Measurements from ENCODE around the gene BEGAIN.

Gene BEGAIN

DNA sequence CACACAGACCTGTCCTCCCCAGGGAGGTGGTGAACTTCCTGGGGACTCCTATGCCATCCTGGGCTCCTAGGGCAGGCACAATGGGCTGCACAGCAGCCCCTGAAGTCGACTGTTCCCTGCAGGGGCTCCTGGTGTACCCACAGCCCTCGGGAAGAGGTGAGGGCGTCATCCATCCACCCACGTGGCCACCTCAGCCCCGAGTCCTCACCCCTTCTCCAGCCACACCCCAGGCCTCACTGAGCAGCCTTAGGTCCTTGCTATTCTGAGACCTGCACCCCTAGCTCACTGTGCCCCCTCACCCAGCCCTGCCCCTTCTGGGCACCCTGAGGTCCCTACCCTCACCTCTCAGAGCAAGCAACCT, 38.9 kb downstream of the BEGAIN start:
- no peak for DNase-seq

DNA sequence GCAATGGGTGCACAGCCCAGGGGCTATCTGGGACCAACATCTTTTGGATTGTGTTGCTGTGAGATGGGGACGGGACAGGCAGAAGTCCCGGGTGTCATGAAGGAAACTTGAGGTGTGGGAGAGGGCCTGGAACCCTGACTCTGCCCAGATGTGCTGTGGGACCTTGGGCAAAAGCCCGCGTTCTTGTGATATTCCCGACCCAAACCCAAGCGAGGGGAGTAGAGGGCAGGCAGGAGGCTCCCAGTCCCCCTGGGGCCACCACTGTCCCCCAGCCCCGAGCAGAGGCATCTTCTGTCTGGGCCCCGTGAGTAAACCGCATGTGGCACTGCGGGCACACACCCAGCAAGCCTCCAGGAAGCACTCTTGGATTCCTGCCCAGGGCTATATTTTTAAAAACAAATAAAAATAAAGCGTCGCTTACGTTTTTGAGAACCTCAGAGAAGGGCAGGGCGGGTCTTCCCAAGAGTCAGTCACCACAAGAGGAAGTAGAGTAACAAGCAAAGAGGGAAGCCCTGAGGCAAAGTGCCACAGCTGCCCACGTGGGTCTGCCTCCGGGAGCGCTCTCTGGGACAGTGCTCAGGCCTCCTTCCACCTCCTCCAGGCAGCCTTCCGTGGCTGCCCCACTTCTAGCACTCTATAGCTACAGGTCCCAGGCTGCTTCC, 39.5 kb downstream of the BEGAIN start:
- peak in 1 of 2 donors; percentile 12 for DNase-seq

DNA sequence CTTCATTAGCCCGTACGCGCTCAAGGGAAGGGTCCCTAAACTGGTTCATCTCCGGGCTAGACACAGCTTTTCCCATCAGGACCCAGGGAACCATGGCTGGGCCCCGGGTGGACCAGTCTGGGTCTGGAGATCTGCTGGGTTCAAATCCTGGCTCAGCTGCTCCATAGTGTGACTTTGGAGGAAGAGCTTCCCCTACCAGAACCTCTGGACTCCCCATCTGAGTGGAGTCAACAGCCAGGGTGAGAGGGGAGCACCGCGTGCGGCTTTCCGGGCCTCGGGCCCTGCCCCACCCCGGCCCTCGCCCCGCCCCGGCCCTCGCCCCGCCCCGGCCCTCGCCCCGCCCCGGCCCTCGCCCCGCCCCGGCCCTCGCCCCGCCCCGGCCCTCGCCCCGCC, 41.2 kb downstream of the BEGAIN start:
- no peak for DNase-seq

DNA sequence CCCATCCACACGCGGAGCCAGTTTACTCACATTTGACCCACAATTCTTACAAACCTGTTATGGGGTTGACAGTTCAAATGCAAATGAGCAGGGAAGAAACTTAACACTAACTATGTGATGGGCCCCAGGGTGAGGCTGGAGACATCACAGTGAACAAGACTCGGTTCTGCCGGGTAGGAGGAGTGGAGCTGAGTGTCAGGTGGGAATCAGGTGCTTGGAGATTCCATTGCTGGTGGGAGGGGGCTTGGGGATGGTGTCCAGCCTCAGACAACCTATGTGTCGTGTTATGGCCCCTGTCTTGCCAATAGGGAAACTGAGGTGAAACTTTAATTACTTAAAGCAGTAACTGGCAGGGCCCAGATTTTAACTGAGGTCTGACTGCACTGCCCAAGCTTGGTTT, 41.9 kb downstream of the BEGAIN start:
- DNase-seq, result no peak

DNA sequence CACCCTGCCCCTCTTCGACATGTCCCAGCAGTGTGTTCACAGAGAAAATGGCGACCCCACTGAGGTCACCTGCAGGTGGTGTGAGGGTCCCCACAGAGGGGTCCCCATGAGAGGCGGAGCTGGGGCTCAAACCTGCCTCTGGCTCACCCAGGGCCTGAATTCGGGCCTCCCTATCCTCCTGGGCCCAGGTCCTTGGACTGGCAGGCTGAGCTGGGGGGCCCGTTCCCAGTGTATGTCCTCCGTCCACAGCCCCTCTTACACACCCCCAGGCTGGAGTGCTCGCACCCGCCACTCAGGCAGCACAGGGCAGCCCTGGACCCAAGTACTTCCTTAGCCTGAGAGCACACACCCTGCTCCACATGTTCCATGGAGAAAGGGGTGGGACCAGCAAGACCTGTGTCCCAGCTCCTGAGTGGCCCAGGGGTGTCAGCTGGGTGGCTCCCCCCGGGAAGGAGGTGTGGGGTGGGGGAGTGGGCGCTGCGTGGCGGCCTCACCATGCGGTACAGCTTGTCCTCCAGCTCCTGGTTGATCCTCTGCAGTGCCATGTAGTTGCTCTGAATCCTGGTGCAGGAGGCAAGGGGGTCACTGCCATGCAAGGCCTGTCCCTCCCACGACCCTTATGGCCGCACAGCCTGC, 42.6 kb downstream of the BEGAIN start:
- no peak for DNase-seq

DNA sequence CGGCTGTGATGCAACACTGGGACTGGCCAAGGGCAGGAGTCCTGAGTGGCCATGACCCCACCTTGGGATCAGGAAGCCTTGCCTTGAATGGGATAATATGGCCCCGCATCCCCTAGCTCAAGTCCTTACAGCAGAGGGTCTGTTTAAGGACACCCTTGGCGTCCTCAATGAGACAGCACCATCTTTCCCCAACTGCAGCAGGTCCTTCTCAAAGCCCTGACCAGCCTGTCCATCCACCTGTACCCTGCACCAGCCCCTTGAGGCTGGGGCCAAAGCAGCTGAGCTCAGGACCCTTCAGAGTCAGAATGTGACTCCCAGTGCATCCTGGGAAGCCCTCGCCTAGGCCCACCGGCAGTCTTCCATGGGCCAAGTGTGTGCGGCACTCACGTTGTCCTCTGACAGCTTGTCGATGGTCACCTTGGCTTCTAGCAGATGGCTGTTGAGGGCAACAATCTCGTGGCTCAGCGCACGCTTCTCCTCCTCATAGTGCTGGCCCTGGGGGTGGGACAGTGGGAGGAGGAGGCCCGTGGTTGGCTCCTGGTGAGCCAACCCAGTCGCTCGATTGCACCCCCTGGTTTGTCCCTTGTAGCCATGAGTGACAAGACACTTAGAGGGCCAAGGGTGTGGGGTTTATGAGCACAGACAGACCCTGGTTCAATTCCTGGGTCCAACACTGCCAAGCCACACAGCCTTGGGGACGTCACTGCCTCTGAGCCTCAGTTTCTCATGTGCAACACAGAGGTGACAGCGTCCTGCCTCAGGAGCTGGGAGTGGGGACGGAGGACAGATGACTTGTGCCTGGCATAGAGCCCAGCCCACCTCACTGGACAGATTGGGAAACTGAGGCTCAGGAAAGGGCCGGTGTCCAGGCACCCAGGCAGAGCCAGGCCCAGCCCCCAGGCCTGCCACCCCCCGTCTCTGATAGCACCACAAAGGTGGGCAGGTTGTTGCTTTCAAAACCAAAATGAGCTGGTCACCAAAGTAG, 43.5 kb downstream of the BEGAIN start:
- DNase-seq, result no peak

DNA sequence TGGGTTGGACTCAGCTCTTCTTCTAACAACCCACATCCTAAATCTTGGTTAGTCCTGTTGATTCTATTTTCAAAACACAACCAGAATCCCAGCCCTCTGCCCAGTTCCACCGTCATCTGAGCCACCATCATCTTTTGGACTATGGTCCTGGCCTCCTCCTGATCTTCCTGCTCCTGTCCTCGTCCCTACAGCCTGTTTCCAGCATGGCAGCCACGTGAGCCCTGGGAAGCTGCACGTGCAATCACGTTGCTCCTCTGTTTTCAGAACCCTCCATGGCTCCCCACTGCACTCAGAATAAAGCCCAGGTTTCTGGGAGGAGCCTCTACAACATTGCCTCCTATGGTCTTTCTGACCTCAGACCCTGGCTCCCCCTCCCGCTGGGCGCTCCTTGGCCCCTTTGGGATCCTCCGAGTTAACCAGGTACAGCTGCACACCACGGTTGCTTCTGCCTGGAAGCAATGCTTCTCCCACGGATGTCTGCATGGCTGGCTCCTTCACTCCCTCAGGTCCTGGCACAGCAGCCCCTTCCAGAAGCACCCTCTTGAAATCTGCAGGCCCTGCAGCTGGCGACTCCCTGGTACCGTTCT, 44.5 kb downstream of the BEGAIN start:
- no peak for DNase-seq

DNA sequence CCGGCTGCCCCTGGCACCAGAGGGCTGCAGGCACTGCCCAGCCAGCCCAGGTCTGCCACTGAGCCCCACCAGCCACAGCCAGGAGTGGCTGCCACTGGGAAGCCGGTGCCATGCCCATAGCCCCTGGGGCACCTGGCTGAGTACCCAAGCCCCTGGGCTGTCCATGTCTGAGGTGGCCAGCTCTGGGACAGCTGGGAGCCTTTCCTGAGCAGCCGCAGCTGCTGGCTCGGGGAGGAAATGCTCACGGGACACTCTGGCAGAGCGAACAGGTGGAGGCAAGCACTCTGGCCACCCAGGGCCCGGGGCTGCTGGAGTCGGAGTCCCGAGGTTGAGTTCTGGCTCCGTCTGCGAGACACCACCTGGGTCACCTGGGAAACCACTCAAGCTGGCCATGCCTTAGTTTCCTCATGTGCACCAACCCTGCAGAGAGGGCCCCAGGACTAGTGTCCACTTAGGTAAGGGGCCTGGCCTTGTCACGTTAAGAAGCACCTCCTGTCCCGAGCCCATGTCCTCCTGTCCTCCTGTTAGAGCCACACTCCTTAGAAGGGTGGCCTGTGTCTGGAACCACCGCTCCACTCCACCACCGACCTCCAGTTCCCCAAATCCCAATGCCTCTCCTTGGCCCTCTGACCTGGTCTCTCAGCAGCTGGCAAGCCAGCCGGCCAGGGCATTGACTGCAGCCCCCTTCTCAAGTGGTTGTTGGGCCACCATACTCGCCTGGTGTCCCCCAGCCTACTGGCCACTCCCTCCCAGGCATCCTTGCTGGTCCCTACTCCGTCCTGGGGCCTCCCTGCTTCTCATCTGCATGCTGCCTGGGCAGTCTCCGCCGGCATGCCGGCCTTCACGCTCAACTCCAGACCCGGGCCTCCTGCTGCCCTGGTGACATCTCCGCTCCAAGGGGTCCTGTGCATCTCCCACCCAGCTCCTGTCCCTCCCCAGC, 45.3 kb downstream of the BEGAIN start:
- DNase-seq, result no peak

DNA sequence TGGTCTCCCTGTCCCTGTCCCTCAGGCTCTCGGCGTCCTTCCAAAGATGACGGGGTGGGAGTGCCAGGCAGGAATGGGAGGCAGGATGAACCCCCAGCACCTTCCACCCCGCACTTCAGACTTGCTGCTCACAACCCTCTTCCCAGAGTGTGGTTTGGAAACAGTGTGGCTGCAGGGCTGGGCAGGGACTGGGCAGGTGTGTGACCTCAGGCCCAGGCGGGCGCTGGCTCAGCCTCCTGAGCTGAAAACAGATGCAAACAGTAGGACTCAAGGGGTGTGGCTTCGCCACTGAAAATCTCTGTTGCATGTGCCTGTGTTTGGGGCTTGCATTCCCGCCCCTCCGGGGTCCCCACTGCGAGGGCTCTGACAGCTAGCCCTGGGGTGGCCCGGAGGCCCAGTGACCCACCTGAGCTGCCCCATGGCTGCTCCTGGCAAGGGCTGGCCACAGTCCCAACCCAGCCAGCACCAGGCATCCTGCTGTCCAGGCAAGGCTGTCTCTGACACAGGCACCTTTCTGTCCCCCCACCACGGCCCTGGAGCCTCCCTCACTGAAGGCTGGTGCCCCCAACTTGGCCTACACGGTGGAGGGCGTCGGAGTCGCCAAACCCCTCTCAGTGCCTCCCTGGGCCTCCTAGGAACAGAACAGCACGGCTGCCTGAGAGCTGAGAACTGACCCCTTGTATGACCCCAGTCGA, 46.1 kb downstream of the BEGAIN start:
- DNase-seq, result no peak

DNA sequence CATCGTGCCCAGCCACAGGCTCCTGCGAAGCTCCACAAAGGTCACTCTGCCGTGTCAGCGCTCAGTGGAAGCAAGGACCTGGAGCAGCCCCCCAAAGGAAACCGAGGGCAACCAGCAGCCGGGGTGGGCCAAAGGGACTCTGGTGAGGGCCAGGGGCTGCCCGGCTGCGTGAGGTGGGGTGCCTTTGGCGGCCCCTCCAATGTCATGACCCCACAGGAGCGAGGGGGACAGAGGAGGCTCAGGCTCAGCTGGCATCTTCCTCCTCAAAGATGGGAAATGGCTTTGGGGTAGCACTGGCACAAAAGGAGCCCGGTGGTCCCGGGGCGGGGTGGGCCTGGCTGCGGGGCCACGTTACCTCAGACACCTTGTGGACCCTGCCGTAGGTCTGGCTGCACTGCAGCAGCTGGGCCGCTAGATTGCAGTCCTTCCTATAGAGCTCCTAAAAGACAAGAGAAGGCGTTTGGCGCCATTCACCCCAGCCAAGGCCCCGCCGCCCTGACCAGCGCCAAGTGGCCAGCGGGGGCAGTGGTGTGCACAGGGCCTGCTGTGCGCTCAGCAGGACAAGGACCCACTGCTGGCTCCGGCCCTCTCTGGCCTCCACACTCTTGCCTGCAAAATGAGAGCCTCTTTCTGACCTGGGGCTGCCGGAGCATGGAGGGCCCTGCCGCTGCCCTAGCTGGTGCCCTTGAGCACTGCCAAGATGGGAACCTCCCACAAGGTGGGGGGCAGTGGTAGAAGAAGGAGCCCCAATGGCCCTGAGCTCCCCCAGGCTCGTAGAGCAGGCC, 46.9 kb downstream of the BEGAIN start:
- no peak for DNase-seq

DNA sequence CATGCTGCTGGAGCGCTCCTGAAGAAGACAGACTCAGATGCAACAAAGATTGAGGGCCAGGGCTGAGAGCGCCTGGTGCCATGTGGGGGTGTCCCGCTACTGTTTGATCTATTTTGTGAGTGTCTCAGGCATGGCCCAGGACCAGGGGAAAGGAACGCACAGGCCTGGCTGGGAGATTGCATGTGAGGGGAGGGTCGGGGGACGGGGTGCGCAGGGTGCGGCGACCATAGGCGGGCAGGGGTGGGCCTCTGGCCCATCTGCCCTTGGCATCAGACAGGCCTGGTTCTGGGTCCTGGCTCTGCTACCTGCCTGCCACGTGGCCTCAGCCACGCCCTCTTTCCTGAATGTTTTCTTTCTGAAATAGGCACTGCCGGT, 47.5 kb downstream of the BEGAIN start:
- no peak for DNase-seq

DNA sequence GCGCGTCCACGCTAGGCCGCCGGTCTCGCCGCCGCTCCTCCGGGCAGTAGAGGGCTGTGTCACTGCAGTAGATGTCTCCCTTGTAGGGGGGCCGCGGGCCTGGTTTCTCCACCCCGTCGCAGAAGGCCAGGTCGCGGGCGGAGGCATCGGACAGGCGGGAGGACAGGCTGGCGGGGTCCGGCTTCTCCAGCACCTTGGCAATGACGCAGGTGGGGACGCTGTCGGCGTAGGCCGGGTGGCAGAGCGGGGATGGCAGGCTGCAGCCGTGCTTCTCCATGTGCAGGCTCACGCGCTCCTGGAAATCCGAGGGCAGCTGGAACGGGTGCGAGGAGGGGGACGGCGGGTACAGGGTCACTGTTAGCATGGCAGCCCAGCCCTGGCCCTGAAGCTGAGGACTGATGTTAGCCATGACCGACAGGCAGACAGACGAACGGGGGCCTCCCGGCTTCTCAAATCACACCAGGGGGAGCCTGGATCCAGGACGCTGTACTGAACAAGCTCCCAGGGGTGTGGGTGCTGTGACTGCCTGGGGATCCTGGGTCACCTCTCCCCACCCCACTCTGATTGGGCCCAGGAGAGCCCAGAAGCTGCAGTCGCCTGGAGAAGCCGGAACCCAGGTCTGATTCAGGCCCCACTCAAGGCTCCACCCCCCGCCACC, 48.1 kb downstream of the BEGAIN start:
- DNase-seq, result no peak

DNA sequence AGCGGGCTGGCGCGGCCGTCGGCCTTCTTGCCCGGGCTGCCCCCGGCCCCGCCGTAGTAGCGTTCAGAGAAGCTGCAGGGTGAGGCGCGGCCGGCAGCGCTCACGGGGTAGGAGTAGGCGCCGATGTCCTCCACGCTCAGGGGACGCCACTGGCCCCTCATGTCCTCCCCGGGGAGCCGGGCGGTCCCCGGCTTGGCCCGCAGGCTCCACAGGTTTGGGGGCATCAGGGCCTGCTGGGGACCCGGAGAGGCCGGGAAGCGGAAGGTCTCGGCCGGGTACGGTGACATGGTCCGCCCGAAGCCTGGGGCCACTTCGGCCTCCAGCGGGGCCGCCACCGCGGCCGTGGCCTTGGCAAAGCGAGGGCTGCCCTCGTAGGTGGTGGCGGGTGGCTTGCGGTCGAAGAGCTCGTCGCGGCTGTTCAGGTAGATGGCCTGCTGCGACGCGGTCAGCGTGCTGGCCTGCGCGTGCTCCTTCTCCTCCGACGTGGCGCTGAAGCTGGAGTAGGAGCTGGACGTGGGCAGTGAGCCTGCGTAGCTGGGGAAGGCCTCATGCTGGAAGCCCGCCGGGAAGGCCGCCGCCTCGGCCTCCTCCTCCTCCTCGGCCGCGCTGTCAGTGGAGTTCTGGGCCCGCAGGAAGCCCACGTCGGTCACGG, 48.7 kb downstream of the BEGAIN start:
- DNase-seq, result no peak

DNA sequence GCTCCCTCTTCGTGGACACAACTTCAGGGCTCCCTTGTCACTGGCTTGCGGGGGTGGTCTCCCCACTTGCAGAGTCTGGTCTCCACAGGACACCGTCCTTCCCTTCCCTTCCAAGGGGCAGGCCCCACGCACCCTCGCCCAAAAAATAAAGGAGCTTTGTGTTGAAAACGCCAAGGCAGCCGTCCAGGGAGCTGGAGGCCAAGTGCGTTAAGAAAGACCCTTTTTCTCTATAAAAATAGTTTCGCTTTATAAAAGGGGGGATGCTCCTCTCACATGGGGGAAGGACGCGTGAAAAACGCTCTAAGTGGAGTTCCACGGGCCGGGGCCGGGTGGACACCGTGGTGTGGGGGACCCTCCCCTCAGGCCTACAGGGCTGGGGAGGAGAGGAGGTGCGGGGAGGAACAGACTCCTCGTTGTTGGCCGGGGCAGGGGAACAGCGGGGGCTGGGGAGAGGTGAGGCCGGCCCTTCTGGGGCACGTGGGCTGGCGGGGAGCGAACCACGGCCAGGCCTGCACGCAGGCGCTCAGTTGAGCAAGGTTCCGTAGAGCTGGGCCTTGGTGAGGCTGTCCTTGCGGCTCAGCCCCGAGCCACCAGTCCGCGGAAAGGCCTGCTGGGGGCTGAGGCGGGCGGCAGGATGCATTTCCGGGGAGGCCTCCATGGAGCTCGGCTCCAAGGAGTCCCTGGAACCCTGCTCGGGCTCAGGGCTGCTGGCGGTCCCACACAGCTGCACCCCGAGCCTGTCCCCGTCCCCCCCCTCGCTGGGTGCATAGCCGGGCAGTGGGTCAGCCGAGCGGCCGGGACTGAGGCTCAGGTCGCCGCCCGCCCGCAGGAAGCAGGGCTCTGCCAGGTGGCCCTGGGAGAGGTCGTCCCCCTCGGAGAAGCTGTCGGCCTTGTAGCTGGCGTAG, 49.5 kb downstream of the BEGAIN start:
- DNase-seq, result peak; percentile 57 to 77

DNA sequence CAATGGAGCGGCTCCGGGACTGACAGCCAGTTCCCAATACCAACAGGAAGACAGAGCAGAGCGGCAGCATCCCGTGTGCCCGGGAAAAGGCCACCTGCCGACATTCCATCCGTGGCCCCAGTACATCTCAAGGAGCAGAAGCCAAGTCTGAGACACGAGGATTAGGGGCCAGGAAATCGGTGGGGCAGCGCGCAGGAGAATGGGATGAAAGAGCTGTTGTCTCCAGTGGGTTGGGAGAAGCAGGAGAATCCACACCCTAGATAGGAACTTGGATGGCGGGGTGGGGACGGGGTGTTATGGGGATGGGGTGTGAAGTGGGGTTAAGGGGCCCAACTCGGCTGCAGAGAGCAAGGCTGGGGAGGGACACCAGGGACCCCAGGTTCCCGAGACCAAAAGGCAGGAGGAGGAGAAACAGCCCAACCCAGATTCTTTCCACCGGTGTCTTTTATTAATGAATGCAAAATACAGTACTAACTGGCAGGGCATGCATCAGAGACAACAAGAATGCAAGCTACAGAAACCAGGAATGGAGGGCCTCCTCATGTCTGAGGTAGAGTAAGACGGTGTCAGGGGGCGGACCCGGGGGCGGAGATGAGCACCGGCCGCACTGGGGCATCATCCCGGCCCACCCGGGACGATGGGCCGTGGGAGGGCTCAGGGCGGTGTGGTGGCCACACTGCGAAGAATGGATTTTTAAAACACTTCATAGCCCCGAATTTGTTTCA, 50.3 kb downstream of the BEGAIN start:
- DNase-seq, result no peak

DNA sequence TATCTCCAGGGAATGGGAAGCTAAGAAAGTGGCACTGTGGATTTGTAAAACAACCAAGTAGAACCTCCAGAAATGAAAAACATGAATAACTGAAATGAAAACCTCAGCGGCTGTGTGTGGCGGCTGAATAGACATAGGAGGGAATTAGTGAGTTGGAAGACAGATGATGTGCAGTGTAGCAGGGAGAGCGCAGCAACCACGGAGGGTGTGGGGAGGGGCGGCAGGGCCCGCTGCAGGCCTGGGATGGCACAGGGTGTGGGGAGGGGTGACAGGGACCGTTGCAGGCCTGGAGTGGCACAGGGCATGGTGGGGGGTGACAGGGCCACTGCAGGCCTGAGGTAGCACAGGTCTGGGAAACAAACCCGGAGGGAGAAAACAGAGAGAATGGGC, 51.1 kb downstream of the BEGAIN start:
- DNase-seq, result no peak

DNA sequence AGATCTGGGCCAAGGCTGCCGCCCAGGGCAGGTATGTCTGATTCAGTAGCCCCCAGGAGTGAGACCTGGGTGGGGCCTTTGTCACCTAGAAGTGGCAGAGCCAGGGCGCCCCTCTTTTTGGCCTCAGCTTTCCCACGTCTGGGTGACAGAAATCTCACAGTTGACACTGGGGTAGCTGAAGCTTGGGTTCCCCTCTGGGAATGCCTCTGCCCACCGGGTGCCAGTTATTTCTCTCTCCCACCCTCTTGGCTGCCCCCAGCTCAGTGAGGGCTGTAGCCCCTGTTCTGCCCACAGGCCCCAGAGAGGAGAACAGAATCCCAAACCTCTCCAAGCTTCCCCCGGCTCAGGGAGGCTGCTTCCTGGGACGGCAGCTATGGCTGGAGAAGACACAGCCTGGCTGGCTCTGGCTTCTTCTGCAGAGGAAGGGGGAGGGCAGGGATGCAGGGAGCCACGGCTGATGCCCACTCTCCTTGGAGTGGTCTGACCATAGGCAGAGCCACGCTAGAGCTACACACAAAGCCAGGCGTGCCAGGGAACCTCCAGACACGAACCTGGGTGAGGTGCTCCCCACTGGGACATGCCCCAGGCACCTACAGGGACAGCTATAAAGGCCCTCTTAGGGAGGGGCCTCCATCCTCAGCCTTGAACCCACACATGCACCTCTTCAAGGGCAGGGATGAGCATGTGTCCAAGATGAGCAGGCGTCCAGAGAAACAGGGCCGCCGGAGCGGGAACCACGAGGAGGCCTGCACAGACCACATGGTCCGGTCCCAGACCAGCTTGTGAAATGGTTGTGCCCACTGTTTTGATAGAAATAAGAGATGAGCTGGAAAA, 51.7 kb downstream of the BEGAIN start:
- no peak for DNase-seq
